IPS DF 4.7 (cell line): ENCODE measurements around the gene LRRFIP1.
"Not testable (repeated sequence)": the region's sequence is repeated elsewhere in the genome, so short reads cannot be mapped to it uniquely, and the experiment has no call there.

Experiments used
- DNase-seq: peaks from one replicate; pipeline ENCODE4 v3.0.0-alpha.2; 2013; ENCODE audit warnings: low spot score; ENCODE audit errors: extremely low read depth

Gene LRRFIP1

GRCh38 chr2:237661270-237661669, 33.9 kb downstream of the LRRFIP1 start:
- DNase-seq, result no peak

DNA sequence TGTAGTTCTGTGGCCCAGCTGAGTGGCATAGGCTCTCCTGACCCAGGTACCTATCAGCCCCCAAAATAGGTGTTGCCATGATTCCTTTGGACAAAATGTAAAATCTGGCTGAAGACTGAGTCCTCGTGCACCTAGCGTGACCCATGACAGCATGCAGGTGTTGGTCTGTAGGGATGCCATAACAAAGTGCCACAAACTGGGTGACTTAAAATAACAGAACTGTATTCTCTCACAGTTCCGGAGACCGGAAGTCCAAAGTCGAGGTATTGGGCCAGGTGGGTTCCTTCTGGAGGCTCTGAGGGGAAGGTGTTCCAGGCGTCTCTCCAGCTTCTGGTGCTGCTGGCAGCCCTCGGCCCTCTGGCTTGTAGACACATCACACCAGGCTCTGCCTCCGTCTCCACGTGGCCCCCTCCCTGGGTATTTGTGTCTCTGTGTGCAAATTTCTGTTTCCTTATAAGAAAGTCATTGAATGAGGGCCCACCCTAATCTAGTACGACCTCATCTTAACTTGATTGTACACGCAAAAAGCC, 34.5 kb downstream of the LRRFIP1 start:
- DNase-seq, result no peak

GRCh38 chr2:237662671-237663093, 35.3 kb downstream of the LRRFIP1 start:
- DNase-seq, result peak; percentile 58

DNA sequence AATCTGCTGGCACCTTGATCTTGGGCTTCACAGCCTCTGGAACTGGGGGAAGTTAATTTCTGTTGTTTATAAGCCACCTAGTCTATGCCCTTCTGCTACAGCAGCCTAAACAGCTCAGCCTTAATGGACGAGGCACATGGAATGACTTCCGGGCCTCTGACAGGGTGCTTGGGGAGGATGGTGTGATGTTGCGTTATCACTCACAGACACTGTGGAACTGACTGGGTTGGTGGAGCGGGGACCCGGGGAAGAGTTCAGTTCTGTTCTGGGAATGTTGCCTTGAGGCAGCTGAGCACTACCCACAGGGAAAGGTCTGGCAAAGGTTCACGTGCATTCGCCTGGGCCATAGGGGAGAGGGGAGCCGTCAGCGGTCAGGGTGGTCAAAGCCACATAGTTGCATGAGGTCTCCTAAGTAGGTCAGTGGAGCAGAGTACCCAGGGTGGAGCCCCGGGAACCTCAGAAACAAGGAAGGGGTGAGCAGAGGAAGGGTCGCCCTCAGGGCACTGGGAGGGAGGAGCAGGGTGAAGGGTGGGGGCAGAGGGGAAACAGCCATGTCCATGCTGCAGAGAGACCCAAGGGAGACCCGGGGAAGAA, 36.2 kb downstream of the LRRFIP1 start:
- no peak for DNase-seq

DNA sequence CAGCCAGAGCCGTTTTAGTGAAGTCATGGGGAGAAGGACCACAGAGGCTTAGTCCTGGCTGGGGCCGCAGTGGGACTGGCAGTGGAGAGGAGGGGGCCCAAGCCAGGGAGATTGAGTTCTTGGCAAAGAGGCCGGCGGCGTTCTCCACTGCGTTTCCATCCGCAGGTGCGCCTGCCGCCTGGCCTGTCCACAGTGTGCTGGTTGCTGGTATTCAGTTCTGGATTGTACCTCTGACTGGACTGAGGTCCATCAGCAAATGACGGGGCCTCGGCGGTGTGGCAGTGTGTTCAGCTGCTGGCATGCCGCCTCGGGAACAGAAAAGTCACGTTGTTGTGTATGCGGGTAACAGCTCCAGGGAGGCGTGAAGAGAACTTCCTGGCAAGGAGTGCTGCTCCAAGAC, 36.8 kb downstream of the LRRFIP1 start:
- no peak for DNase-seq

GRCh38 chr2:237665713-237666143, 38.3 kb downstream of the LRRFIP1 start:
- no peak for DNase-seq

DNA sequence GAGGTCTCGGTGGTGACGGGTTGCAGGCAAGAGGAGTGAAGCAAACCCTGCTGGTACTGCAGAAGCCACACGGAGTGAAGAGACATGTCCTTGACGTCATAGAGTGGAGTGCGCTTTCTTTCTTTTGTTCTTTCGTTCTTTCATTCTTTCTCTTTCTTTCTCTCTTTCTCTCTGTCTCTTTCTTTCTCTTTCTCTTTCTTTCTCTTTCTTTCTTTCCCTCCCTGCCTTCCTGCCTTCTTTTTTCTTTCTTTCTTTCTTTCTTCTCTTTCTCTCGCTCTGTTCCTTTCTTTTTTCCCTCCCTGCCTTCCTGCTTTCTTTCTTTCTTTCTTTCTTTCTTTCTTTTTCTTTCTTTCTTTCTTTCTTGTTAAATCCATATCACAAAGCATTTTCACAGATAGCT, 39.2 kb downstream of the LRRFIP1 start:
- DNase-seq, result no peak

GRCh38 chr2:237667050-237667576, 39.7 kb downstream of the LRRFIP1 start:
- not testable (repeated sequence) for DNase-seq

DNA sequence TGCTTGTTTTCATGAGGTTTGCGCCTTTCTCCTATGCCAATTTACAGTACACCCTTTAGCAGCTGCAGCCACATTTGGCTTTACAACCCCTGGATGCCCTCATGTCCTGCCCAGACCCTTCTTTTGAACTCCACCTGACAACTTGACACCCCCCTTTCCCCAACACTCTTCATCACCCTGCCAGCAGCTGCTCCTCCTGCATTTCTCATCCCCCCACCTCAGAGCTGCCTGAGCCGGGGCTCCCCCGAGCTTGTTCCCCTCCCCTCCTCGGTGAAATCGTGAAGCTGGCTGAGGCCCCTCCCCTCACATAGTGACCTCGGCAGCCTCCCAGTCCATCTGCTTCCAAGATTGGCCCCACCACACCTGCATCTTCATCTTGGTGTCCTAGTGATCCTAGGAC, 40.5 kb downstream of the LRRFIP1 start:
- no peak for DNase-seq

DNA sequence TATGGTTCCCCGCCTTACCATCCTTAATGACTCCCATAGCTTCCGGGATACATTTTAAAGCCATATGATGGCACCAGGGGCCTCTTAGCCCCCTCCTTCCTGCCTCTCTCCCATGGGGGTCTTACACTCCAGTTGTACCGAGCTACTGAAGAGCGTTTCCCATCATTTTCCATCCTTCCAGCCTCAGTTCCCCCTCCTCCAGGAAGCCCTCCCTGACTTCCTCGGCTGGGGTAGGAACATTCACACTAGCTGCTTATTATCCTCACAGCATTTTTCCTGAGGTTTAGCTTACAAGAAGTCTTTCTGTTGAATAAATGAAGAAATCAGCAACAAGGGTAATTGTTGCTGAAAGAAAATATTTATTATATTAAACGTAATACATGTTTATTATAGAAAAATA, 41.1 kb downstream of the LRRFIP1 start:
- DNase-seq, result no peak

DNA sequence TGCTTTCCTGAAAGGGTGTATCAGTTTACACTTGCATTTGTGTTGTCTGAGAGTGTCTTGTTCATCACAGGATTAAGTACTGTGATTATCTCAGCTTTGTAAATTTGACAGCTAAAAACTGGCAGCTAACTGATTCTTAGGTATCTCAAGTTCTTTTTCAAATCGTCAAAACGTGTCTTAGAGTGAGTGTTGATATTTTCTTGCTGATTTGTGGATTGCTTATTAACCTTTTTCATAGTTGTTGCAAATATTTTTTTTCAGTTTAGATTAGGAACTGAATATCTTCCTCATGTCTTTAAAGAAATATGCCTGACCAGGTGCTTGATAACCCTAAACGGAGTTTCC, 41.9 kb downstream of the LRRFIP1 start:
- no peak for DNase-seq

DNA sequence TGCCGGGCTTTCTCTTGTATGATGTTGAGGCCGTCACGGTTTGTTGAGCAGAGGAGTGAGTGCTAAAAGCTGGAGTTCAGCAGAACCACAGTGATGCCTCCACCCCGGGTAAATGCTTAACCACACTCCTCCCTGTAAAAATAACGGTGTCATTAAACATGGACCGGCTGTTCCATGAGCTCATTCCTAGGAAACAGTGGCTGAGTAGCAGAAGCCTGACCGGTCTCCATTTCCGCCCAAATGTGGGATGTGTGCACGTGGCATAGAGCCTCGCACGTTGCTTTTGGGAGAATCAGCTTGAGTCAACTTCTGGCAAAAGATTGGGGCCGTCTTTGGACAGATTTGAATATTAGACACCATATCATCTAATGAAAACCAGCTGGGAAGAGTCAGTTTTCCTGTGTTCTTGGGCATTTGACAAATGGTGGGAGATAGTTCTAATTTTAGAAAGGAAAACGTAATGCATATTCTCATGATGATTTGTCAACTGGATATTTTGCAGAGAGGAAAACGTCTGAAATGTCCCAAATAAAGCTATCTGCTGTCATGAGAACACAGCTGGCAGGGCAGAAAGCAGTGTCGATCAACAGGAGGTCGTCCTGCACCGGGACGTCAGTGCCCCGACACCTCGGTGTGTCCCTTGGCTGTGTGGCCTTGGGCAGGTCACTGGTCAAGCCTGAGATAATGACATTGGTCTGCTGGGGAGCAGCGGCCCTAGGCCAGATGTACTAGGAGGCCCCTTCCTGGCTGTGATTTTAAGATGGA, 42.4 kb downstream of the LRRFIP1 start:
- no peak for DNase-seq

GRCh38 chr2:237670641-237671040, 43.3 kb downstream of the LRRFIP1 start:
- DNase-seq, result no peak

DNA sequence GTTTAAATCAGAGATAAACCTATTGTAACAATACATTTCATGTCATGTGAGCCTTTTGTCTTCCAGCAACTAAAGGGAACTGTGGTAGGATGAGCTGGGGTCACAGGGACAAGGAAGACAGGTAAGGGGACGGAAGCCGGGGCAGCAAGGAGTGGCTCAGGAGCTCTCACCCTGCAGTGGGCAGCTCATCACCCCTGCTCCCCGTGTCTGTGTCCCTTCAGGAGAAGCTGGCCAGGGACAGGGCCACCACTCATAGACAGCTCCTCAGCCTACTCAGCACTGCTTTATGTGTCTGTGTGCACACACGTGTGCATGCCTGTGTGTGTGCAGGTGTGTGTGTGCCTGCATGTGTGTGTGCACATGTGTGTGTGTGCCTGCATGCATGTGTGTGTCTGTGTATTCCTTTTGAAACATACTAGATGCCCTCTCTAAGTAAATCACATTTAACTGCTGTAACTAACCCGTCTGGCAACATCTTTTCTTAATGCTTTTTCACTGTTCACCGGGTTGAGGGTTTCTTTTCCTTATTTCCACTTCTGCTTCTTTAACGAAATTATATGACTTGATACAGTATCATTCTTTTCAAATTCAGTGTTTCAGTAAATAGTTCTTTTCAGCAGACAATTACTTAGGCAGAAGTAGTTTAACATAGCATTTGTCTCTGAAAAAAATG, 44.2 kb downstream of the LRRFIP1 start:
- no peak for DNase-seq

GRCh38 chr2:237672731-237673129, 45.3 kb downstream of the LRRFIP1 start:
- DNase-seq, result no peak

DNA sequence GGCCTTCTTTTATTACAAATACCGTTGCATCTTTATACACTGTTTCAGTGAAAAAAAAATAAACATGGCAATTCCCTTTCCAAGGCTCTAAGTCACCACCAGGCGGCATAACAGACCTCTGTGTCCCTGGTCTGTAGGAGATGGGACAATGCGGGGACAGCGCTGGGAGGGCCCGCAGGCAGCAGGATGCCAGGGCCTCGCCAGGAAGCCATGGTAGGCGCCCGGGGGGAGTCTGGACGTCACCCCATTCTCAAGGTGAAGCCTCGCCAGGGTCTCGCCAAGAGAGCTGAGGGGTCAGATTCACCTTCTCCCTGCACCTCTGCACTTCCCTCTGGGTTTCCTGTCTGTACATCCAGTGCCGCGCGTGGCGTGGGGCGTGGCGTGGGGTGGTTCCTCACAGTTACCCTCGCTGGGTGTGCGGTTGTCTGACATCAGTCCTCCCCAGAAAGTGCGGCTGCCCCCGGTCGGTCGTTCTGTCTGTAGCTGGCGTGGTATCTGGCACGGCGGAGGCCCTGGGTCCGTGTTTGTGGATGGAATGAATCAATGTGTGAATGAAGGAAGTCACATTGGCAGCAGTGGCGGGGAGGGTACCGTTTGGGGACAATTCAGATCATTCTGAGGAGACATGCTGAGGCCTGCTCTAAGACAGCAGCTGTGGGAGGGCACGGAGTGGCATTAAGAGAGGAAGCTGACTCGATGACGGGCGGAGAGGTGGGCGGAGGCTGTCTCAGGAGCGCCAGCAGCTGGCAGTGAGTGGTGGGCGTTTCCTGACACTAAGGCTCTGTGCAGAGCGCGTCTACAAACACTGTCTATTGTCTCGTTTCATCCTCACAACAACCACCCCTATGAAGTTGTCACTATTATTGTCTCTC, 46.0 kb downstream of the LRRFIP1 start:
- DNase-seq, result no peak

DNA sequence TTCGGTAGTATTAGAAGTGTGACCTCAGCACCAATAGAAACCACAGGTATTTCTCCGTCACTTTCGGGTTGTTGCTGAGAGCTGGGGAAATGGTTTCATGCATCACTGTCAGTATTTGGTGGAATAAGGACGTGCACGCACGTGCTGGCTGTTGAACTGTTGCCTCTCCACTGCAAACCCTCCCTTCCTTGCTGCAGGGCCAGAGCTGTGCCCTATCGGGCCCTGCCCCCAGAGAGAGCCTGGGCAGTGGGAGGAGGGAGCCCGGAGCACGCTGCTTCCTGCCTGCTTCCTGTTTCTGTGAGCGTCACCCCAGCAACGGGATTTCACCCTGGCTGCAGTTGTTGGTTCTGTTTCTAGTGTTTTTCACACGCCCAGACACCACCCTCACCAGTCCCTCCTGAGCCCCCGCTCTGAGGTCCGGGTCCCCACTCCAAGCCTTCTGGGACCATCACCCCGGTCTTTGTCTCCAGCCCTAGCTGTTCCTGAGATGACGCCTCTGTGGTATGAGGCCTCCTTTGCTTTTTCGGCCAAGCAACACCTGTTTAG, 47.4 kb downstream of the LRRFIP1 start:
- DNase-seq, result no peak

DNA sequence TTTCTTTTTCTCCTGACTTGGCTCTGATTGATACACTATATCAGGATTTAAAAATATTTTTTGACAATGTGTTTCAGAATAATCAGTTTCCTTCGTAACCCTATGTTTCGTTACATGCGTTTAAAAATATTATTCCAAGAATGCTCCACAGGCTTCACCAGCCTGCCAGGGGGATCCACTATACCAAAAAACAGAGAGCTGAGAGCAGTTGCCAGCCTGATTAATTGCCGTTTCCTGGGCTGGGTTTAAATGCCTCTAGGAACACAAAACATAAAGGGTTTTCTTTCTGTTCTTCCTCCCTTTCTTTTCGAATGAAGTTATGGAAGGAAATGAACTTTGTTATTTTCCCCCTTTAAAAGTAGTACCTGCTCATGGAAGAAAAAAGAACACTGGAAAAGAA, 47.9 kb downstream of the LRRFIP1 start:
- no peak for DNase-seq

- no peak for DNase-seq
Observed at GRCh38 chr2:237680702-237681478, 53.5 kb downstream of the LRRFIP1 start.

DNA sequence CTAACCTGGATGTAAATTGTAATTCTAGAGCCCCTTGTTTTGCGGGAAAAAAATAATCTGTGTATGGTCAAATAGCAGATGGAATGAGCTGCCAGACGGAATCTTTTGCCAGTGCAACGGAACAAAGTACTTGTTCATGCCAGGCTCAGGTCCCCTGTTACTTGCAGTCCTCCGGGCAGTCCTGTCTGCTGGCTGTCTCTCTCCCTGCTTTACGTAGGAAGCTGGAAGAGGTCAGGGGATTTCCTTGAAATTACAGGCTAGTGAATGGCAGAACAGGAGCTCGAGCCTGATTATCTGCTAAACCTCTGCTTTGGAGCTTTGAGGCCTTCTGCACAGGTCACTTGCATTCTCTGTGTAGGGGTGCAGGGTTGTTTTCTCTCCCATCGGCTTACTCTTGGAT, 54.8 kb downstream of the LRRFIP1 start:
- no peak for DNase-seq
